GM18861 (cell line): ENCODE measurements around the gene UST.
"Not testable (repeated sequence)": the region's sequence is repeated elsewhere in the genome, so short reads cannot be mapped to it uniquely, and the experiment has no call there.

Experiments used
- ATAC-seq: cut with Tn5 transposase; IDR thresholded peaks from one replicate; pipeline ENCODE4 v1.9.1; 2021; ENCODE audit not compliant: unreplicated experiment

The UST gene

DNA sequence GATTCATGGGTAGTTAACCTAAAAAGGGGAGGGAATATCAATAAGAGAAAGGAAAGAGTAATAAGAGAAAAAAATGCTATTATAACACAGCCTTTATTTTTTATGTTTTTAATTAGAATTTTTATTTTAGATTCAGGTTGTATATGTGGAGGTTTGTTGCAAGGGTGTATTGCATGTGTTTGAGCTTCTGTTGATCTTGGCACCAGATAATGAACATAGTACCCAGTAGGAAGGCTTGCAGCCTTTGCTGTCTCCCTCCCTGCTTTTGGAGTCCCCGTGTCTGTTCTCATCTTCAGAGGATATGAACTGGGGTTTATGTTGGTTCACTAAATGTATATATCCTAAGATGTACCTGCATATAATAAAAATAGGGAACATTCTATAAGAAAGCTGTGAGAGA lies 250.0 kb downstream of the UST start:
- no peak for ATAC-seq

DNA sequence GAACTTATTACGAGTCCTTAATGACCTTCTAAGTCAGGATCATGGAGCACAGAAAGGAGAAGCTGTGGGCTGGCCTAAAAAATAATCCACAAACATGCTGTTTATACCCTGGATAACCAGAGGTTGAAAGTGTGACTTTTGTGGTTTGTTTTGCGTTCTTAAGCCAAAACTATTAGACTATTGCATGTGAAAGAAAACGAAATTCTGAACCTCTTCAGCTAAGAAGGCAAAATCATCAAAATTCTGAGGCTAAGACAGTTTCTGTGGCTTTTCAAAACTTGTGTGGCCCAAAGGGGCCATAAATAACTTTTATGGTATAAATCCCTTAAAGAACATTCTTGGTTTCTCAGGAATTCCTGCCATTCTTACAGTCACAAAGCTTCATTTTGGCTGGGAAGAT lies 251.0 kb downstream of the UST start:
- ATAC-seq: no peak

DNA sequence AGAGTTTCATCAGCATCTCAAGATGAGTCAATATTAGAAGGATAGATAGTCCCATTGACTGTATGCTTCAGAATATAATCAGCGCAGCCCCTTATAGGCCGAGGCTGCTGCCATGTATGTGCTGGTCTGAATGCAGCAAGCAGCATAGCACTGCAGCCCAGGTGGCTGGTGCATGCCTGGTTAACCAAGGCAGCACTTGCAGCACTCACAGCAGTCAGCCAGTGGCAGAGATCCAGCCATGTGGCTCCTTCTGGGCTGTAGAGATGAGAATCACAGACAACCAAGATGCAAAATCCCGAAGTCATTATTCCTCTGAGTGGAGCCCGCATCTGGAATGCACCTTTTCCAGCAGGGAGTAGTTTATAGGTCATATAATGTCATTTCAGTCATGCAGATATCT lies 251.9 kb downstream of the UST start:
- ATAC-seq: no peak

GRCh38 chr6:148999501-148999900 lies 252.7 kb downstream of the UST start:
- no peak for ATAC-seq

DNA sequence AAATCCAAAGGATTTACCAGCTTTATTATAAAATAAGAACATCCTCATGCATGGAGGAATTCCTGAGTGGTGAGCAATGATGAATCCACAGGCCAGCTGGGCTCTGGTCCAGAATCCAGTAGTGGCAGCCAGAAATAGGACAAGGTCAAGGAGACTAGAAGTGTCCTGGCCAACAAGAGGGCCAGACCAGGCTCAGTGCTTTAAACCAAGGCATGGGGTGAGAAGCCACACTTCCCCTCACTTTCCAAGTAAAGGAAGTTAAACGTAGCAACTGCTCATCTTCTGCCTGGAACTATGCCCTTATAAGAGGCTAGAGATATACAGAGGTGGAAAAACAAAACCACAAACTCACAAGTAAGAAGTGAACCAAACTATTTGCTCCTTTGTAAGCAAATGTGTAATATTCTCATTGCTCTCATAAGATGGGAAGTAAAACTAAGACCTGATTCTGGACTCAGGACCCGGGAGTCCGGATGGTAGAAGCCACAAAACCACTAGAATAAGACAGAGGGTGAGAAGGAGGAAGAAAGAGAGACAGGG lies 253.2 kb downstream of the UST start:
- no peak for ATAC-seq

GRCh38 chr6:149001422-149001821 lies 254.6 kb downstream of the UST start:
- ATAC-seq: no peak

- no peak for ATAC-seq
Observed at GRCh38 chr6:149003560-149003959, 256.7 kb downstream of the UST start.

DNA sequence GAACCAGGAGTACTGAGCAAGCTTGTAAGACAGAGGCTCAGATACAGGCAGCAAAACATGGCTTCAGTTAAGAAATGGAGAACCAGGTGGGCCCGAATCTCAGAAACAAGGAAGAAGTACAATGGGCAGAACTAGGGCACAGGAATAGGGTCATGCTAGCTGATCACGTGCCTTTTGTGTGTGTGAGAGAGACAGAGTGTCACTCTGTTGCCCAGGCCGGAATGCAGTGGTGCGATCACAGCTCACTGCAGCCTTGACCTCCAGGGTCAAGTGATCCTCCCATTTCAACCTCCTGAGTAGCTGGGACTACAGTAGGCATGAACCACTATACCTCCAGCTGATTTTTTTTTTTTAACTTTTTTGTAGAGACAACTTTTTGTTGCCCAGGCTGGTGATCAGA lies 257.8 kb downstream of the UST start:
- ATAC-seq: no peak

DNA sequence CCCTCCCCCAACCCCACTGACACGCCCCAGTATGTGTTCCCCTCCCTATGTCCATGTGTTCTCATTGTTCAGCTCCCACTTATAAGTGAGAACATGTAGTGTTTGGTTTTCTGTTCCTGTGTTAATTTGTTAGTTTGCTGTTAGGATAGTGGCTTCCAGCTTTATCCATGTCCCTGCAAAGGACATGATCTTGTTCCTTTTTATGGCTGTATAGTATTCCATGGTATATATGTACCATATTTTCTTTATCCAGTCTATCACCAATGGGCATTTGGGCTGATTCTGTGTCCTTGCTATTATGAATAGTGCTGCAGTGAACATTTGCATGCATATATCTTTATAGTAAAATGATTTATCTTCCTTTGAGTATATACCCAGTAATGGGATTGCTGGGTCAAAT lies 259.4 kb downstream of the UST start:
- not testable (repeated sequence) for ATAC-seq

GRCh38 chr6:149006671-149007070 lies 259.8 kb downstream of the UST start:
- ATAC-seq: no peak

DNA sequence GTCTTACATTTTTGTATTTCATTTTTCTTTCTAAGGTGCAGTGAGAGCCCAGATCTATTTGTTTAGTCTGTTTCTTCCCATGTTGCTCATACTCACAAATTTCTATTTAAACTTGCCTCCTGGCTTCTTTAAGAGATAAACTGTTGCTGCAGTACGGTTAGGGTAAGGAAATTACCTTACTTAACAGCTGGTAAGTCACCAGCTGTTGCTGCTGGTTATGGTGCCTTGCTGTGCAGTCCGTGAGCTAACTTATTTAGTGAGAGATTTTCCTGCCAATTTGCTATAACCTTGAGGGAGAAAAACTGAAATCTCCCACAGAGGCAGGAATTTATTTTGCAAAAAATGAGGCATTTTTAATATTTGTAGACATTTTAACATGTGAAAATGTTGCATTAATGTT lies 261.0 kb downstream of the UST start:
- ATAC-seq: no peak

- ATAC-seq: no peak
Observed at GRCh38 chr6:149008741-149009140, 261.9 kb downstream of the UST start.

DNA sequence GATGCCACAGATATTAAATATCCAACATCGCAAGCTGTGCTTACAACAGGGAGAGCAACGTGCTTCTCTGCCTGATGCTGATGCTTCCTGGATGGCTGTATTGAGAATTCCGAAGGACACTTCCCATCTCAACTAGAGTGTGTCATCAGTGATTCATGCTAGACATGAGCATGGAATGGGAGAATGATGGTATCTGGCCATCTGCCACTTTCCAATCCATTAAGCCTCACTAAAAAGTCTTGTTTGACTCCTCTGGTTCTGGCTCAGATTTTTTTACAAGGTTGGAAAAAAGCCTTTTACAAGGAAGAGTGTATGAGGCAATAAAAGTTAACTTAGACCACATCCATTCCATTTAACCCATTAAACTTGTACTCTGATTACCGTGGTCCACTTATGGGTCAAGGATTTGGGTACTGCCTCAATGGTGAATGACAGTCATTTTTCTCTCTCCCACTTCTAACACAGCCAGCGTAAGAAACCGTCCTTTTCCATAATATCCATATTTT lies 265.3 kb downstream of the UST start:
- no peak for ATAC-seq

DNA sequence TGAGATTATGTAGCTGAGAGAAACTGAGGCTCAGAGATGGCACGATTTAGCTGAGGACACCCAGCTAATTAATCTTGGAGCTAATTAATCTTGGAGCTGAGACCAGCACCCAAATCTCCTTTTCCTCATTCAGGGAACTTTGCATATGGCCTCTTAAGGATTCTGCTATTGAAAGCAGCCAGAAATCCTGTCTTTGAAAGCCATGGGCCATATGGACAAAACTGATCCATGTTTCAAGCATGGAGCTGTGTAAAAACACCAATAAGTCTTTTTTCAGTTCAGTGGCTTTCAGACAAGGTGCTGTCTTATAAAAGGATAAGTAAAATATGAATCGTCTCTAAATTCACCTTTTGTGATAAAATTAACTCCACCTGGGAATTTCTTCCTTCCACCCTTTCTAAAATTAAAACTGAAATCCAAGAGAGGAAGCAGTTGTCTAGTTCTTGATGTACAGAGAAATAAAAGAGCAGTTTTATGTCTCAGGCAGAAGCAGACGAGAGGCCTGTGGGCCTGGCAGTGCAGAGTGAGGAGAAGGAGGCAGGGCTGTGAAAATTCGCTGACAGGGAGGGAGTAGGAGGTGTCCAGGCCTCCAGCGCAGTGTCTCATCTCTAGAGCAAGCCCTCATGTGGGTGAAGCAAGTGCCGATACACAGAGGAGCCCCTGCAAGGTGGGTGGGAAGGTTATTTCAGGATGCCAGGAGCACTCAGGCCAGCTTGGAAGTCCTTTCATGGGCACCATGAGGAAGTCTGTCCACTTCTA lies 266.9 kb downstream of the UST start:
- ATAC-seq: no peak

DNA sequence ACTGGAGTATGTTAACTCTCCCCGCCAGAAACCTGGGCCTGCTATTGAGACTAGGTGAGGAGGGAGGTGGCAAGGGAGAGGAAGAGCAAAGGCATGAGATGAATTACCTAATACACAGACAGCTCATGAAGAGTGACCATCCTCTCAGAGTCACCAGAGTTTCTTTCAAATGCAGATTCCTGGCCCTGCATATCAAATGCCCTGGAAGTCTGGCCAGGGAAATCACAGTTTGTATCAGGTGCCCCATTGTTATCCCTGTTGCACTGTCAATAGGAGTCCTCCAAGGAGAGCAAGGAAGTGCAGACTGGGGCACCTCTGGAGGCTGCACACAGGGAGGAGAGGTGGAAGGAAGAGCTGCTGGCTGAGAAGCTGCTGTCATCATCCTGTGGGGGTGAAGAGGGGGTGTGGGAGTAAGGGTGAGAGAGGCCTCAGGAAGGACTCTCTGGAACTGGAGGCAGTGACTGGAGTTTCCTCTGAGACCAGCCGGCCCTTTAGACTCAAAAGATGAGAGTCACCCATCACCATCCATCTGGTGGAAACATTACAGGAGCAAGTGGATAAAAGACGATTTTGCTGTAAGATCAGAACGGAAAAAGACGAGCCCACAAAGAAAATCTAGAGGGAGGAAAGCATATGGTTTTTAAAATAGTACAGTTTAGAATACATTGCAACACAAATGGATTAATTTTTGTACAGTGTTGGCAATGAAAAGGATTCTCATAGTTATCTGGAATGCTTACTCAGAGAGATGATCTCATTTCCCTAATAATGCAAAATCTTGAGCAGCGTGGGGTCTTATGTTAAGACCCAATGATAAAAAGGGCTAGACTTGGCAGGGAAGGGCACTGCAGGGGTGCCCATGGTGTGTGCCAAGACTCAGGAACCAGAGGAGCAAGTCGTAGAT lies 268.1 kb downstream of the UST start:
- no peak for ATAC-seq

DNA sequence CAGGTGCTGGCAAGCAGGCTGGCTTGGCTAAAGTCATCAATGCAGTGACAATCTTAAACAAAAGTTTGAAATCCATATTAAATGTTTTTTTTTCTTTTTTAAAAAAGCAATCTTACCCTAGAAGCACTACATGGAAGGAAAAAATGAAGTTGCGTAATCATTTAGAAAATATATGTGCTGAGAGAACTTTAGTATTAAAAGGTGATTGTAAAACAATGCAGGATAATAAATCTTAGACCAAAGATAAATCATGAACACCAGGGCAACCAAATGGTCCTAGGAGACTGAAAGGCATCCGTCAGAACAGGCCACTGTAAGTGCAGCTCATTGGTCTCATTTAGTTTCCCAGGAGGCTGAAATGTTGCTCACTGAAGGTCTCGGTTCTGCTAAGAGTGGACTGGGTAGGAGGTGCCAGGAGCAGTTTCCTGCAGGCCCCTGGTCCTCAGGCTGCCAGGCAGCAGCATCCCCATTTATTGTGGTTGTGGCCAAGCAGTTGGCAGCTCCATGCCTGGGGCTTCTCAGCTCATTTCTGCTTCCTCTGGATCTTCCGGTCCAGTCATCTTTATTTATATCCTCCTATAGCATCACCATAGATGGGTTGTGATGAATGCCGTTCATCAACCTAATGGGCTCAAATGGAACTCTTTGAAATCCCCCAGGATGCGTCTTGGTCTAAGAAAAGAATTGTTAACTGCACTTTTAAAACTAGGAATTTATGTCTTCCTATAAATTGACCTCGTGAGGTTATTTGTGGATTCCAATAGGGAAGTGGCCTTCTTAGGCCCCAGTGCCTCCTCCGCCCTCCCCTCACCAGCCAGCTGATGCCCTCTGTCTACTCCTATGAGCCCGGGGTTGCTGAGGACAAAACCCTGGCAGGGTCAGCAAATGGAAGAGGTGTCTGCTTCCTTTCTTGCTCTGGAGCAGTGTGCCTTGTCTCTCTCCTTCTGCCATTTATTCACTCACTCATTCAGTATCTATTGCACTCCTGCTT lies 269.0 kb downstream of the UST start:
- ATAC-seq: no peak

DNA sequence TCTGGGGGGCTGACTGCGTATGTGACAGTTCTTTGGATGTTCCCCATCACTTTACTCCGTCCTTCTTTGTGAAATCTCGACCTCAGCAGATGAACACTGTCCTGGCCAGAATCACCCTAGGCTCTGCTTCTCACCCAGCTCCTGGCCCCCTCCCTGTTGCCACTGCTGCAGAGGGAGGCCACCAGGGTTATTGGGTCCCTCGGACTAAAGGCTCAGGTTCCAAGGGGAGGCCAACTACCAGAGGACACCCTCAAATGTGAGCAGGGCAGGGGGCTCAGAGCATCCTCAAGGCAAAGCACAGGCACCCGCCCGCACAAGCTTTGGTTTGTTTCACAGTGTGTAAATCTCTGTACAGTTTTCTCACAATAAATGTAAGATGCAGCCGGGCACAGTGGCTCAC lies 269.9 kb downstream of the UST start:
- no peak for ATAC-seq

DNA sequence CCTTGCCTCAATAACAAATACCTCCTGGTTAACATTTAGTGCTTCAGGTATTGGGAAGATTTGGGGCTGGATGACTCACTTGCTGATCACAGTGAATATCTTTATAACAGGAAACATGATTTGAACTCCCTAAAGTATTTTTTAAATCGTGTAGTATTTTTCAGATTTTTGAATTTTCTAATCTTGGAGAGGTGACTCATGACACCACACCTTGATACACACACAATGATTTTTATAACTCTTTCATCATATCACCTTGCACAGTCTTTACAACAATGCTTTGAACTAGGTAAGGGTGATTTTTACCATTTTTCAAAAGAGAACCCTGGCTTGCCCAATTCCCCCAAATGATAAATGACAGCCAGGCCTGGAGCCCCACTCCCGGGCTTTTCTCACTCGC lies 273.5 kb downstream of the UST start:
- no peak for ATAC-seq

GRCh38 chr6:149024361-149024760 lies 277.5 kb downstream of the UST start:
- ATAC-seq: no peak

DNA sequence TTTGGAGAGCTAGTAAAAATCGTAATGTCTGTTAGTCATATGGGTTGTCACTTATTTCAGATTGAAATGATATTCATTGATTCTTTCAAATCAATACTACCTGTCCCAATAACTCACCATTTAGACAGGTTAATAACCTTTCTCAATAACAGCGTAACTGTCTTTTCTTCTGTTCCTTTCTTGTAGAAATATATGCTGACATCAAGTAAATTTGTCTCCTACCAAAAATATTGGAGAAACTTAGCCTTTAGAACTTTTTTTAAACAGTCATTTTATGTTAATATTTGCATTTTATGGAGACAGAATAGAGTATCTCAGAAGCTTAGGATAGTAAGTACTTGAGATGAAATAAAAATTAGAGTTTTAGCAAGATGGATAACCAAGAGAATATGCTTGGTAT lies 278.2 kb downstream of the UST start:
- ATAC-seq: no peak

DNA sequence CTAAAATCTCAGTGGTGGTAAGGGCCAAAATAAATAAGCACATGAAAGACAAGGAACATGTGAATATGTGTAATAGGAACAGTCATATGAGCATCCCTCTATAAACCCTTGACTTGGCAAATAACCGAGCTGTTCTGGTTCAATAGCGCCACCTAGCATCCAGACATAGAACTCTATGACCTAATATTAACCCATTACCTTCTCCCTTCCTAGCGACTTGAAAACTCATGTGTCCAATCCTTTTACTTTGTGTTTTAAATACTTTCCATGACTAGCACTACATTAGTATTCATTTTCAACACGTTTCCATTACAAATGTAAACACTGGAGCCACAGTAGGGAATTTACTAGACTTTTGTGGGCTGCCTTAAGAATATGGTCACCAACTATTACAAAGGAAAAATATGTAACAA lies 279.7 kb downstream of the UST start:
- no peak for ATAC-seq
